Measurements from ENCODE around the gene RASSF5.

The RASSF5 gene

DNA sequence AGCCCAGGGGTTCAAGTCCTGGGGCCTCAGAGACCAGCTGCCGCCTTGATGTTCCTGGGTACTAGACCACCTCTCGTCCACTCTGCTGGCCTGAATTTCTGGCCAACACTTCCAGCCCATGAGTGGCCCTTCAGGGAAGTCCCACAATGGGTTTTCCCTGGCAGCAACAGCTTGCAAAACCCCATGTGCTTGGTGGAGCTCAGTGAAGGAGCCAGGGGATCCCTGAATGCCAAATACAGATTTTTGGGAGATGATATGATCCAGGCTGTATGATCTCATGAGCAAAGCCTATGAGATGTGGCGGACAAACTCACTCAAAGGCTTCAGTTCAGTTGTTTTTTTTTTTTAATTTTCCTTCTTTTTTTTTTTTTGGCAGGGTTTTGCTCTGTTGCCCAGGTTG is 9.6 kb upstream of the RASSF5 start:
- DNase-seq: no peak

DNA sequence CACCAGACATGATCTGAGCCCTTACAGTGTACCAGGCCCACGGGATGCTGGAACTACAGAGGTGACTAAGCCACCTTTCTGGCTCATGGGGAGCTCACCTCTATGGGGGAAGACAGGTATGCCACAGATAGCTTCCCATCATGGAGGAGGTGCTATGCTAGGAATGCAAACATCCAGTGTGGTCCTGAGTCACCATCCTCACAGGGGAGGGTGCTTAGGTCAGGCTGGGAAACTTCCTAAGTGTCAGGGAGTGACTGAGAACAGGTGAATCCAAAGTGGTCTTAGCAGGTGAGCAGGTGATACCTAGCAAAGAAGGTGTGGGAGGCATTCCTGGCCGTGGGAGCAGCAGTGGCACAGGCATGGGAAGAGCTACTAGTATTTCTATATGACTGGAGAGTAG is 8.6 kb upstream of the RASSF5 start:
- DNase-seq: no peak

DNA sequence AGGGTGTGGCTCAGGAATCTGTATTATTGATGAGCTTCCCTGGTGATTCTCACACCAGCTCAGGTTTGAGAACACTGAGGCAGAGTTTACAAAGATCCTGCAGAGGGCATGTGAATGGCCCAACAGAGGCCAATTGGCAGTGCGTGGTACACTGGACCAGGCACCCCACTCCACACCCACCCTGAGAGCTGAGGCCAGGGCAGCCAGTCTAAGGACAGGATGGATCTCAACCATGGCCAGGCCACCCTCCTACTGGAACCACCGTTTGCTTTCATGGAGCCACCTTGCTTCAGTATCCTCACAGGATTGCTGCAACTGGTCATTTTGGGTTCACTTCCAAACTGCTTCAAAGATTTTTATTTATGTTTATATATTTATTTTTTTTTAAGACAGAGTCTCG is 7.3 kb upstream of the RASSF5 start:
- DNase-seq: no peak

DNA sequence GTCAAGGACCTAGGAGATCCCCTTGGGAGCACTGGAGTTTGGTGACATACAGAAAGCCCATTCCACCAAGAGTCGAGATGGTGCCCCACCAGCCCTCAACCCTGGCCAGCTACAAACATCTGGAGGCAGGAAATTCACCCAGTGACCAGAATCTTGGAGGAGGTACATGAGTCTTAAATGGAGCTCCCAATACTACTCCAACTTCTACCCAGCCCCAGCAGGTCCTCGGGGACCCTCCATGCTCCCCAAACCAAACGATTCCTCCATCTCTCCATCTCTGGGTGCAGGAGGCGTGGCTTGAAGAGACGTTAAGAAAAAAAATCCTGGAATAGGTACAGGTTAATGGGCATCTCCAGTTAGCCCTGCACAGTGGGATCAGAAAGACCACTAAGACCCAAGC is 5.5 kb upstream of the RASSF5 start:
- no peak for DNase-seq

DNA sequence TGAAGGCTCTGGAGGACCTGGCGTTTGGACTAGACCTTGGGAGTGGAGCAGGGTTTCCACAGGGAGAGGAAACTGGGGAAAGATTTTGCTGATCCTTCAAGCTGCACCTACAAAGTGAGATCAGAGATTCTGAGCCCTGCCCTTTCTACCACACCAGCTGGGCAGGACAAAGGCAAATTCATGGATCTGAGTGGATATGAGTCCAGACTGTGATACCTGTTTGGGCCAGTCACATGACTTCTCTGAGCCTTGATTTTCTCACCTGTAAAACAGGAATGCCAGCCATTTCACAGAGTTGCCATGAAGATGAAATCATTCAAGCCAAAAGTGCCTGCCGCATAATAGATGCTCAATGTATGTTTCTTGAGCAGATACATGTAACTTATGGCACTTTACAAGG is 4.9 kb upstream of the RASSF5 start:
- DNase-seq: no peak

DNA sequence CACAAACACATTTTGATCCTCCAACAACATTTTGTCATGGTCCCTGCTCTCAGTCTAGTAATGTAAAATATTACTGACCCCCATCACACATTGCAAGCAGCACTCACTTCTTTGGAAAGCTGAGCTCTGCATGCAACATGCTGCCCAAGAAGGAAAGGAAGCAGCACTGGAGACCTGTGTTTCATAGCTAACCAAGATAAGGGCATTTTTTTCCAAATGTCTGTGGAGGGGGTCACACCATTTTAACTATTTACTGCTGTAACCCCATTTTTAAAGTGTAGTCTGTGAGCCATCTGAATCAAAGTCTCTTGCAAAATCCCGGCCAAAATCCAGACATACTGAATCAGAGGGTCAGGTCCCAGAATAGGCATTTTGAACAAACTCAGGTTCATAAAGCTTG is 4.5 kb upstream of the RASSF5 start:
- no peak for DNase-seq

DNA sequence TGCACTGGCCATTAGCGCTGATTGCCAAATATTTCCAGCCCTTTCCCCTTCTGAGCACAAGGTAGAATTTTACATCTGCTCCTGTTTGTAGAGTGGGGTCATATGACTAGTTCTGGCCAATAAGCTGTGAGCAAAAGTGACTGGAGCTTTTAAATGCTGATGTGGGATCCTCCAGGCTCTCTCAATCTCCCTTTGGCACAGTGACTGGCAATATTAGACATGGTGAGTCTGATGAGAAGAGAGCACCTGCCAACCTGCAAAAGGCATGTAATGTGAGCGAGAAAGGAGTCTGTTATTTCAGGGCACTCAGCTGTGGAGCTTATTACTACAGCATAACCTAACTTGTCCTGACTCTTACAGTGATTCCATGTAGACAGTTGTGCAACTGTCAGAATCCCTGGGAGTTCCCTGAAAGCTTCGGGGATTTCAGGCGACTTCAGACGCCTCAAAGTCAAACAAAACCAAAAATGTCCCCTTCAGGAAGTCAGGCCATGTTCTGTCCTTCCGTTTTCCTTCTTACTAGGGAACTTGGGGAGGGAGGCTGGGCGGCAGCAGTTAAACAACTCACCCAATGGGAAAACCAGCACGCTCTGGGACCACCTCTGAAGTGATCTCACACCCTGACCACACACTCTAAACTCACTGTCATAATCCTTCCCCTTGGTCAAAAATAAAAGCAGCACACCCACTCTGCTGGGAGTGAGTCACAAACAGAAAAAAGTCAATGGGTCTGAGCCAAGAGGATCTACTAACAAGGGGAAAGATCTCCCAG is 3.6 kb upstream of the RASSF5 start:
- DNase-seq: peak; percentile 68

DNA sequence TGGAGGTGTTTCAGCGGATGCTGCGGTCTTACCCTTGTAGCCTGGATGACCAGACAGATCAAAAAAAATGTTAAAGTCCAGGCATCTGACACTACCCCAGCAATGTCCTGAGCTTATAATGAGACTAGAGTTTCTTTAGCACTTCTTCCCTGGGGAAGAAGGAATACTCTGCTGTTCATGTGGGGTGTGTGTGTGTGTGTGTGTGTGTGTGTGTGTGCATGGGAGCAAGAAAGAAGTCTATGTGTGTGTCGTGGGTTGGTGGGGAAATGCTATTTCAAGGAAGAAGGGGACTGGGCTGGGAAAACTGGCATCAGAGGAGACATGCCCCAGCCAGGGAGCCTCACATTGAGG is 3.0 kb upstream of the RASSF5 start:
- DNase-seq: no peak

DNA sequence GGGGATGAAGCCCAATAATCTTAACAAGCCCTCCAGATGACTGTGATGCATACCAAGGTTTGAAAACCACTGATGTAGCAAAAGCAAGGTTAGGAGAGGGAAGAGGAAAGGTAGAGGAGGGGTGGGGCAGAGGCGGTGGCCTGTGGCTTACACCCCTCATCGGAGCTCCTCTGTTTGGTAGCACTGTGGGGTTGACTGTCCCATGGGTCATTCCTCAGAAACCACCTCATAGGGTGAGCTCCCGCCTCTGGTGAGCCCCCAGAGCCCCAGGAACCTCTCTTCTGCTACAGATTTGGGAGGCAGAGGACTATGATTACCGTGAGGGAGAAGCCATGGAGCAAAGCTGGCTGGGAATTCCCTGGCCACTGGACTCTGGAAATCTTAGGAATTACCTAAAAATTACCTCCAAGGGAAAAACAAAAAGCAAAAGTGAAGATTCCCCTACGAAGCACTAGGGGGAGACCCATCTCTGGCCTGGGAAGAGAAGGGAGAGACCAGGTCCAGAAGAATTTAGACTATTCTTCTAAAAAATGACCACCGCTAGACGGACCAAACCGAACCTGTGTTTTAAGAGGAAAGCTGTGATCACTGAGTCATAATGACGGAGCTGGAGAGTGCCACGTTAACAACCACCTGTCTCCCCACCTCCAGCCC is 1.5 kb upstream of the RASSF5 start:
- no peak for DNase-seq

DNA sequence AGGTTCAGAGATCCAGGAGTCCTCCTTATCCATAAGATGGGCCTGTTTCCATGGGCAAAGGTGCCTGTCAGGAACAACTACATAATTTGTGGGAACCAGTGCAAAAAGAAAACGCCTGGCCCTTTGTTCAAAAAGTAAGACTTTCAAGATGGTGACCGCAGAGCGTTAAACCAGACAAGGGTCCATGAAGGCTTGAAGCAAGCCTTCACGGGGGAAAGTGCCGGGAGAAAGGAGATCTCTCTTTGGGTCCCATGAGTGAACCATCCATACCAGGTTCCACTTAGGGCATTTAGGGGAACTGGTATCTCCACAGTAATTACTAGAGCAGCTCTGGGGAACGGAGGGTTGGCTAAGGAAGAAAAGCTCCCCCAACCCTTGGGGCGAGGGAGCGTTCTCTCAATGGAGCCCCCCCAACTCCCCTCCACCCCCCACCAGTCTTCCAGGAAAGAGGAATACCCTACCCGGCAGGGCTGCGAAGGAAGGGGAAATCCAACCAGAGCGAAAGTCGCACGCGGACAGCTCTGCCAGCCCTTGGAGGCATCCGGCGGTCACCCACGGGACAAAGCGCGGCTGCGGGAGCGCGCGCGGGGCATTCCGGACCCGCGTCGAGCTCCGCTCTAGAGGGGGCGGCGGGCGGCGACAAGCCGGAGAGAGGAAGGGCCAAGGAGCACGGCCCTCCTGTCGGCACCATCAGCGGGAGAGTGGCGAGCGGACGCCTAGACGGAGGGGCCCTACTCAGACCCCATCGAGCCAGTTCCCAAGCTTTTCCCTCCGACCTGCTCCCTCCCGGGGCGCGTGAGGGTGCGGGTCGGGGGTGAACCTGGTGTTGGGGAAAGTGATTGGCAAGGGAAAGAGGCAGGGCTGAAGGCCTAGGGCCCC is 687 bp upstream of the RASSF5 start:
- peak; percentile 21 for DNase-seq

DNA sequence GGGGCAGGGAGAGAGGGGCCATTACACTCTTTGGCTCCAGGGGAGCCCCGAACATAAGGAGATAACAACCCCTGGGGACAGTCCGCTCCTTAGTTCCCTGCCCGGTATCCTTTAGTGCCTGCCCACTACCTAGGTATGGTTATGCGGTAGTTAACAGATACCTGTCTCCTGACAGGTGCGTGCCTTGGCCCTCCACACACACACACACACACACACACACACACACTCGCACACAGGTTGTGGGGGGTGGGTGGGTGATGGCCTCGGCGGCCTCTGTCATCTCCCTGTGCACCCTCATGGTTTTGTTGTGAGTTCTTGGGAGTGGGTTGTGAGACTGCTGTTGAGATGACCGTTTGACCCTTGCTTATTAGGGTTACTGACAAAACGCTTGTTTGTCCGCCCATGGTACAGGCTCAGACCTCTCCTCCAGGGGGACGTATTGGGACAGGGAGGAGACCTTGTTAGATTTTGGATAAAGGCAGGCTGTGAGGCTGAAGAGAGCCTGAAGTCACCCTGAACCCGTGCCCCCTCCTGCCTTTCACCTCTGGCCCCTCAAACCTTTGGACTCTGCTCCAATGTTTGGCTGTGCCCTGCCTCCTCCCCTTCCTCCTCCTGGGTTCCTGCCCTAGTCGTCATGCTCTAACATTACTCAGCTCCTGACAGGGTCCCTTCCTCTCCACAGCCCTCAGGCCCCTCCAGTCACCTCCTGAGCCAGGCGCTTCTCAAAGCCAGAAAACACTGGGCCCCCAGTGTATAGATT is 979 bp downstream of the RASSF5 start:
- no peak for DNase-seq

DNA sequence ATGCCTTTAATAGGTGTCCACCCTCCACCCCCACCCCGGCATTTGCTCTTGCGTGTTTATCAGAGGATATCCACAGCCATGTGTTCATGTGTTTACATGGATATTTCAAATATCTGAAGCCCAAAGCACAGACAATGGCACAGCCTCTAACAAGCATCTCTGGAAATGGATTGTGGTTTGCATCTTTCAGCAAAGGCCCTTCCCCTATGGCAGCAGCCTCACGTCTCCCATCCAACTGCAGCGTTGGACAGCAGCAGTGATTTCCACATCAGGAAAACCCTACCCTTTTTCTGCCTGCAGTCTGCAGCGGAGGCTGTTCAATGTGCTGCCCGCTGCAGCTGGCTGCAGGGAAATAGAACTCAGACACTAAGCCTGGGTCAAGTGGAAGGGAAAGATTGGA is 1.6 kb downstream of the RASSF5 start:
- DNase-seq: no peak

DNA sequence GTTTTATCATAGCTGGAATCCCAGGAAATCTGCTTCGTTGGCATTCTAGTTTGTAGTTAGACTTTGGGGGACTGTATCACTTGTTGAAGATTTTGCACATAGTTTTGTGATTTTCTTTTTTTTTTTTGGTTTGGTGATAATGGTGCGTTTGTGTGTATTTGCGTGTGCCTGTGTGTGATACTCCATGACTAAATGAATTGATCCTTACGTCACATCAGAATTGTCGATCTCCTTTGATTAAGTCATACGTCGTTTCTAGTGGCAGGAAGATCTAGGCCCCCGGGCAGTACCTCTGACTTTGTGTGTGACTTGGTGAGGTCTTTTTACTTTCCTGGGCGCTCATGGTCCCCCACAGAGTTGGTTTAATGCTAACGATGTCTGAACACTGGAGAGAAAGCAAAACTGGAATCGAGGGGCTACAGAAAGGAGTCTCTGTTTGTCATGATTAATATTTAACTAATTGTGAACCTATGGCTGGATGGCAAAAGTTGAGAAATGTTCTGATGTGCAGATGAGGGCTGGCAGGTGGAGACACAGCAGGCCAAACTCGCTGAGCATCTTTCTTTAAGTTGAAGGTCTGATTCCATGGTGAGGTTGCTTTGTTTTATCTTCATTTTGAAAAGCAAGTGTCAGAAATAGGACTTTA is 2.4 kb downstream of the RASSF5 start:
- no peak for DNase-seq

DNA sequence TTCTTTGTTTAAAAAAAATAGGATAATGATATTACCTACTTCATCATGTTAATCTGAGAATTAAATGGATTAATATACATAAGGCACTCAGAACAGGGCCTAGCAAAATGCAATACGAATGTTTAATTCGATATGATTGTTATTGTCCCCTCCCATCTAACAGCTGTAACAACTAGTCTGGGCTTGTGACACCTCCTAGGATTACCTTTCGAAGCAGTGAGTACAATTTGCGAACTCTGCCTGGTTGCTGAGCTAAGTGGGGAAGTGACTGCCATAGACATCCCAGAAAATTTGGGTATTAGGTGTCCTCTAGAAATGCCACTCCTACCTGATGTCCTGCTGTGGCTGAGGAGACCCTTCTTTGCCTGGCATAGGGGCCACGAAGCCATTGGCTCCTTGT is 3.0 kb downstream of the RASSF5 start:
- no peak for DNase-seq

DNA sequence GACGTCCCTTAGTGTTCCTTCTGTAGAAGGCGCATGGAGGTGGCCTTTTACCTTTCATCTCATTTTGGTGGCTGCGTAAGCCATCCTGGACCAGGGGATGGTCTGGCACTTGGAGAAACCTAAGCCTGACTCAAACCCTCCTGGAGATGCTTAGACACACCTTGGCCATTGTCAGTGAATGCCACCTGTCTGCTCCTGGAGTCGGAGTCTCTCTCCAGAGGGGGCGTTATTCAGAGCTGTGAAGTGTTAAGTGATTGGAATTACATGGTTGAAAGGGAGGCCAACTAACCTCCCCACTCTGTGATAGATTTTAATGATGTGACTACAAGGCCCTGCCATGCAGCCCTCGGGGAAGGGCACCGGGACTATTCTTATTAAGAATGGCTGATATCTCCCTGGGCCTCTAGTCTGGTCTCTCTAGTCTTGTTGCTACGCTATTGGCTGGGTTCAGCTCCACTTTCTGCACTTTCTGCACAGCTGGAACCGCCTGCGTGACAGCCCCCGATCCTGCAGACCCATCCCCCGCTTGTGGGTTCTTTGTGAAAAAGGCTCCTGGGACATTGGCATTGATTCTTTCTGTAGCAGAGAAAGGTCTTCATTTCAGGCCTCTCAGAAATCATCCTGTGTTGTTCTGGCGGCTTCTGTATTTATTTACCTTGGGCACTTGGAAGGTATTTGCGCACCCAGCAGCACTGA is 4.2 kb downstream of the RASSF5 start:
- no peak for DNase-seq

DNA sequence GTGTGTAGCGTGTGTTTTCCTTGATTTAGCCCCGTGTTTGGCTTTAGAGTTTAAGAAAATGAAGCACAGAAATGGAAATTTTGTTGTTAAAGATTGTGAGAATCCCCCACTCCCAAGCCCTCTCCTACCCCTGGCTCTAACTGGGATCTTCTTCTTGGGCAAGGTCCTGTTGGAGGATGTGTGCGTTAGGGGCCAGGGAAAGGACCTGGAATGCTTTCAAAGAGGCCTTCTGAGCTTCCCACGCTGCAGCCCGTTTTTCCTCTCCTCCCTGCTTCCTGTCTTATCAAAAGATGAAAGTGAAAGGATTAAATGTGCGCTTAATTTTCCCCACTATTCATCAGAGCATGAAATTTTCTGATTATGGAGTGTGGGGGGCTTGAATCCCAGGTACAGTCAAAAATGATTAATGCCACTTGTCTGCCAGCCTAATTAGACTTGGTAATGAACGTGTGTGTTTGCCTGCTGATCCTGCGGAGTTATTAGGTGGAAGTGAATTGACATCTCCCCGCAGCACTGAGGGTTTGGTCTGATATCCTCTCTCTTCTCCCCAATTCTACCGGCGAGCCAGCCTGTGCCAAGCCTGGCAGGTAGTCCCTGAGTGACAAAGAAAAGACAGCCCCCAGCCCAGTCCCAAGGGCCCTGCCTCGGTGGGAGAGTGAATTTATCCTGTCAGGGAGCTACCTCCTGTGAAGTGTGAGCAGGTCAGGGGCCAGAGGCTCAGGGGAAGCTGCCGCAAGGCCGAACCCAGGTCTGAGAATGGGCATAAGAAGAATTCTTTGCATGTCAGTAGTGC is 4.9 kb downstream of the RASSF5 start:
- no peak for DNase-seq

DNA sequence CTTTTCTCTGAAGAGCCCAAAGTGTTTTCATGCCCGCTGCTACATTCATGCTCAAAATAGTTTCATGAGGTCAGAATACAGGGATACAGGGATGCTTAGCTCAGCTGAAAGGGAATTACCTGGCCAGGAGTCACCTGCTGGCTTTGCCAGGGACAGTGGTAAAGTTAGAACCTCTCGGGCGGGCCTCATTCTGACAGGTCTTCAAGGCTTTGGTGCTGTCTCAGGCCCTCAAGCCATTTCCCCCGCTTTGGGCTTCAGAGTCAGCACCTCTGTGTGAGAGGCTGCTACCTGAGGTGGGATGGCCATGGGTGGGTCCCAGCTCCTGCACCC is 5.5 kb downstream of the RASSF5 start:
- no peak for DNase-seq

DNA sequence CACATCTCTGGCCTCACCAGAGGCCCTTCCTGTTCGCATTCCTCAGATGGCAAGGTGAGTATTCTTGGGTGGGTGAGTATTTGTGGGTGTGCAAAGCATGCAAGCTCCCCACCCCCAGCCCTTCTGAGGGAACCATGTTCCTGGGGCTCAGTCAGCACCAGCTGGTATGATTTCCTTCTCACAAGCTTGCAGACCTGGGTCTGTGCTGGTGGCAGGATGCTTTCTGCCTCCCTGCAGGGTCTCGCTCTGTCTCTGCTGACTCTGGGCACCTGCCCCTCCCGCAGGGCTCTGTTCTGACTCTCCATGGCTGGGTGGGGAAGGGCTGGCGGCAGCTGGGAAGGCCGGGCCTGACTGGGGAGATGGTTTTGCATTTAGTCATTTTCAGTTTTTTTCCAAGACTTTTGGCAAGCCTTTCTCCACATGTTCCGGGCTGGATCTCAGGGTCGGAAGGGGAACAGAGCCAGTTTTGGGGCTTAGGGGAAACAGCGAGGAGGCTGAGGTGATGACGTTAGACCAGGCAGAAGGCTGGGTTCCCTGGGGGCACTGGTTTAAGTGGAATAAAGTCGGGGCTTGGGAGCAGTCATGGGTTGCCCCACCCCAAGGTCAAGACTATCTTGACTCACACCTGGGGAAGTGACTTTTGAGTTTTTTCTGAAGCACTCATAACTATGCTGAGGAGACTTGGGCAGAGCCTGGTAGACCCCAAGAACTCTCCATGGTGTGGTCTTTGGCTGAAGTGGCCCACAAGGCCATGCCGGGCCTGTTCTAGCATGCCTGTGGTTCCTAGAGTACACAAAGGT is 6.2 kb downstream of the RASSF5 start:
- DNase-seq: no peak

DNA sequence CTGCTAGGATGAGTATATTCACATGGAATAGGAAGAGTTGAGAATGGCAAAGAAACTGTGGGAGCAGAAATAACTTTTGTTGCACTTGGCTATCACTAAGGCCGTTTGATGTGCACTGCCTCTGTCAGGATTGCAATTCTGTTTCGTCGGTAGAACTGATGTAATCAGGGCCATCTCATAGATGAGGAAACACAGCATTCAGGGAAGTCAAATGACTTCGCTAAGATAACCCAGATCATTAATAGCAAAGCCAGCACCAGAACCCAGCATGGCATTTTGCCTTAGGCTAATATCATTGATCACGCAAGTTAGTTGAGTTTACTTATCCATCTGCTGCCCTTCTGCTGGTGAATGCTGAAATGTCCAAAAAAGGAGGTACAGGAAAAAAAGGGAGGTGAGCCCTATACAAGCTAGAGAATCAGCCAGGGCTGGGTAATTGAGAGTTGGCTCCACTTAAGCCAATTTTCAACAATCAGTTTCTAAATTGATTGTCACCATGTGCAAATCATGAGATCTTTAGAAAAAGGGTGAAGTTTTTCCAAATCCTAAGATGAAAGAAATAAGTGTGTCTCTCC is 7.6 kb downstream of the RASSF5 start:
- DNase-seq: no peak

DNA sequence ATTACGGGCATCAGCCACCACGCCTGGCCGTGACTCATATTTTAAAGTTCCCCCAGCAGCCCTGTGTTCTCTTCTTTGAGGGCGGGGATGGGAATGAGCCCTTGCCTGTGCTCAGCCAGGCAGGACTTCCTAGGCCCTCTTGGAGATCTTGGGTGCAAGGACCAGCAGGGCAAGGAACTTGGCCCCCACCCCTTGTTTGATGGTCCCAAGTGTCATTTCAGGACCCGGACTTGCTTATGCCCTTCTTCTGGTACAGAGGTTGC is 9.3 kb downstream of the RASSF5 start:
- no peak for DNase-seq
